Muscle layer of duodenum (tissue), 2 donors: ENCODE results near the gene STOML1.

ENCODE experiments used
- H3K27ac ChIP-seq: one replicate; pipeline ENCODE4 v1.7.0; 2013; ENCODE audit warnings: mild to moderate bottlenecking, low read length
- H3K27me3 ChIP-seq: one replicate; pipeline ENCODE4 v1.7.0; 2013; ENCODE audit warnings: low read depth, mild to moderate bottlenecking, control low read depth, low read length
- H3K36me3 ChIP-seq, 2 donors: one replicate each; pipeline ENCODE4 v1.7.0; 2013; ENCODE audit warnings: low read length in 2 of 2, control low read depth in 1 of 2, mild to moderate bottlenecking in 1 of 2; ENCODE audit not compliant: insufficient read depth in 2 of 2, control insufficient read depth in 1 of 2
- H3K4me1 ChIP-seq, 2 donors: one replicate each; pipeline ENCODE4 v1.7.0; 2013; ENCODE audit warnings: low read length in 2 of 2, mild to moderate bottlenecking in 2 of 2, control low read depth in 1 of 2, moderate library complexity in 1 of 2; ENCODE audit not compliant: insufficient read depth in 2 of 2, control insufficient read depth in 1 of 2
- H3K4me3 ChIP-seq, 2 donors: one replicate each; pipeline ENCODE4 v1.7.0; 2013; ENCODE audit warnings: low read length in 2 of 2, low read depth in 1 of 2, mild to moderate bottlenecking in 1 of 2
- H3K9me3 ChIP-seq, 2 donors: one replicate each; pipeline ENCODE4 v1.7.0; 2013; ENCODE audit warnings: low read length in 2 of 2, control low read depth in 1 of 2, mild to moderate bottlenecking in 1 of 2; ENCODE audit not compliant: control insufficient read depth in 1 of 2
- donor health status: healthy.

STOML1 gene

GRCh38 chr15:73992594-73992898 is 451 bp upstream of the STOML1 start:
- H3K4me3 ChIP-seq = peak overlapping the region in 1 of 2 donors; percentile 83
- H3K4me1 ChIP-seq = peaks cover 19 to 45% of the 10 kb centered on the region in 2 donors

GRCh38 chr15:73991260-73991659 is 835 bp downstream of the STOML1 start:
- Histone ChIP-seq H3K27ac (peak overlapping the region; percentile 88), H3K4me1 (peaks cover 17 to 33% of the 10 kb centered on the region in 2 donors), H3K36me3 (peaks cover 0 to 7% of the 10 kb centered on the region in 2 donors), H3K4me3 (peak overlapping the region; percentile 79 to 83), H3K27me3 (no peaks in the 10 kb centered on the region), H3K9me3 (no peaks in the 10 kb centered on the region)

More at GRCh38 chr15:73992594-73992898, 451 bp upstream of the STOML1 start:
- H3K27ac ChIP-seq = no peak overlapping the region
- H3K9me3 ChIP-seq = no peaks in the 10 kb centered on the region
- H3K36me3 ChIP-seq = no peaks in the 10 kb centered on the region
- no peaks in the 10 kb centered on the region for H3K27me3 ChIP-seq

GRCh38 chr15:73990250-73991005 is 1.7 kb downstream of the STOML1 start:
- H3K27ac ChIP-seq = peak overlapping the region; percentile 88
- H3K4me3 ChIP-seq = no peak overlapping the region
- H3K27me3 ChIP-seq = no peaks in the 10 kb centered on the region
- H3K36me3 ChIP-seq = peaks cover 0 to 8% of the 10 kb centered on the region in 2 donors
- peaks cover 17 to 29% of the 10 kb centered on the region in 2 donors for H3K4me1 ChIP-seq
- H3K9me3 ChIP-seq = no peaks in the 10 kb centered on the region

GRCh38 chr15:73989001-73989798 is 2.9 kb downstream of the STOML1 start:
- peaks cover 20 to 37% of the 10 kb centered on the region in 2 donors for H3K4me1 ChIP-seq
- no peaks in the 10 kb centered on the region for H3K9me3 ChIP-seq
- H3K27ac ChIP-seq = peak overlapping the region; percentile 88
- peaks cover 0 to 8% of the 10 kb centered on the region in 2 donors for H3K36me3 ChIP-seq
- H3K27me3 ChIP-seq = no peaks in the 10 kb centered on the region
- no peak overlapping the region for H3K4me3 ChIP-seq

GRCh38 chr15:73988445-73988969 is 3.6 kb downstream of the STOML1 start:
- no peak overlapping the region for H3K4me3 ChIP-seq
- H3K9me3 ChIP-seq = no peaks in the 10 kb centered on the region
- peaks cover 0 to 8% of the 10 kb centered on the region in 2 donors for H3K36me3 ChIP-seq
- H3K4me1 ChIP-seq = peaks cover 14 to 37% of the 10 kb centered on the region in 2 donors
- peak overlapping the region; percentile 34 for H3K27ac ChIP-seq
- no peaks in the 10 kb centered on the region for H3K27me3 ChIP-seq

- no peak overlapping the region for H3K4me3 ChIP-seq
- H3K4me1 ChIP-seq = peaks cover 13 to 37% of the 10 kb centered on the region in 2 donors
- H3K36me3 ChIP-seq = peaks cover 0 to 8% of the 10 kb centered on the region in 2 donors
- H3K27ac ChIP-seq = no peak overlapping the region
- H3K27me3 ChIP-seq = no peaks in the 10 kb centered on the region
- H3K9me3 ChIP-seq = no peaks in the 10 kb centered on the region
Measured at GRCh38 chr15:73987681-73988444, 4.2 kb downstream of the STOML1 start.

GRCh38 chr15:73987250-73987649 is 4.8 kb downstream of the STOML1 start:
- Histone ChIP-seq H3K27me3 (no peaks in the 10 kb centered on the region), H3K4me1 (peaks cover 15 to 42% of the 10 kb centered on the region in 2 donors), H3K9me3 (no peaks in the 10 kb centered on the region), H3K4me3 (no peak overlapping the region), H3K36me3 (peaks cover 0 to 8% of the 10 kb centered on the region in 2 donors), H3K27ac (no peak overlapping the region)

- Histone ChIP-seq H3K27ac (no peak overlapping the region), H3K27me3 (no peaks in the 10 kb centered on the region), H3K36me3 (peaks cover 0 to 8% of the 10 kb centered on the region in 2 donors), H3K4me3 (no peak overlapping the region), H3K4me1 (peaks cover 19 to 48% of the 10 kb centered on the region in 2 donors), H3K9me3 (no peaks in the 10 kb centered on the region)
Measured at GRCh38 chr15:73986776-73987056, 5.4 kb downstream of the STOML1 start.

GRCh38 chr15:73986055-73986775 is 5.9 kb downstream of the STOML1 start:
- H3K27ac ChIP-seq = no peak overlapping the region

GRCh38 chr15:73985101-73985873 is 6.8 kb downstream of the STOML1 start:
- peaks cover 9 to 38% of the 10 kb centered on the region in 2 donors for H3K4me1 ChIP-seq
- H3K27me3 ChIP-seq = no peaks in the 10 kb centered on the region
- no peak overlapping the region for H3K27ac ChIP-seq
- H3K36me3 ChIP-seq = peaks cover 0 to 8% of the 10 kb centered on the region in 2 donors
- H3K9me3 ChIP-seq = no peaks in the 10 kb centered on the region
- H3K4me3 ChIP-seq = no peak overlapping the region

More at GRCh38 chr15:73986055-73986775, 5.9 kb downstream of the STOML1 start:
- H3K4me1 ChIP-seq = peaks cover 14 to 47% of the 10 kb centered on the region in 2 donors
- peaks cover 0 to 8% of the 10 kb centered on the region in 2 donors for H3K36me3 ChIP-seq
- no peaks in the 10 kb centered on the region for H3K27me3 ChIP-seq
- no peaks in the 10 kb centered on the region for H3K9me3 ChIP-seq
- no peak overlapping the region for H3K4me3 ChIP-seq
